ENCODE data around the gene NPIPB2. TPM values are rescaled to one million over a fixed set of nuclear protein-coding genes. Genes with fewer than 3 reads are reported as not detected.
A peak's percentile ranks its signal among the peaks of the same experiment; 100 is the strongest.

NPIPB2 gene
- polyA plus RNA-seq, 3 donors: 0.81 to 14.4 TPM; not detected in 1

GRCh38 chr16:11896486-11897176, 45.2 kb downstream of the NPIPB2 start:
- Mint-ChIP-seq H3K27ac (peak overlapping the region in 5 of 7 donors; percentile 6 to 74 (median 37)), H3K4me1 (peaks cover 6% of the 10 kb centered on the region), H3K27me3 (ENCODE audit: low read depth in 3 of 3) (no peaks in the 10 kb centered on the region), H3K36me3 (peaks cover 28 to 46% of the 10 kb centered on the region in 2 donors), H3K4me3 (no peak overlapping the region), H3K9me3 (no peaks in the 10 kb centered on the region)
- no peak overlapping the region for H3K9ac ChIP-seq (ENCODE audit: insufficient read depth, low read length, poor library complexity, severe bottlenecking)
- no peak overlapping the region for H3K4me3 ChIP-seq (replicated peaks in 1 of 3; ENCODE audit: low read depth in 2 of 3, low read length in 3 of 3)
- TF ChIP-seq CTCF (IDR thresholded peaks at IDR 0.05): no peak
- peaks cover 66% of the 10 kb centered on the region for H4K20me1 ChIP-seq (ENCODE audit: insufficient read depth, low read length)
- peaks cover 59% of the 10 kb centered on the region for H3K79me2 ChIP-seq (ENCODE audit: insufficient read depth, low read length)
- no peaks in the 10 kb centered on the region for H3K9me3 ChIP-seq (replicated peaks in 1 of 2; ENCODE audit: control insufficient read depth in 1 of 2, insufficient read depth in 1 of 2, low read length in 2 of 2)
- H2AFZ ChIP-seq (ENCODE audit: insufficient read depth, low read depth, low read length, poor library complexity, severe bottlenecking): no peak overlapping the region
- peaks cover 4 to 7% of the 10 kb centered on the region in 2 donors for H3K4me1 ChIP-seq (ENCODE audit: control insufficient read depth in 1 of 2, insufficient read depth in 2 of 2, low read length in 2 of 2)
- peak overlapping the region in 1 of 2 donors; percentile 49 for H3K27ac ChIP-seq (ENCODE audit: low read depth in 1 of 2, low read length in 2 of 2)
- H3K4me2 ChIP-seq (replicated peaks; ENCODE audit: extremely low read depth, low read length, poor library complexity, severe bottlenecking): no peak overlapping the region
- WGBS (ENCODE audit: insufficient coverage): 81% methylated on average over 3 of the region's 5 CpGs
- intact Hi-C loops (cut with micrococcal nuclease): no loop called here
- H3K36me3 ChIP-seq (replicated peaks in 1 of 2; ENCODE audit: control insufficient read depth in 1 of 2, insufficient read depth in 2 of 2, low read length in 2 of 2): peaks cover 29 to 63% of the 10 kb centered on the region in 2 donors
- H3K27me3 ChIP-seq (ENCODE audit: control insufficient read depth in 2 of 2, insufficient read depth in 2 of 2, low read length in 2 of 2): no peaks in the 10 kb centered on the region
- peak in 1 of 3 donors; percentile 38 for DNase-seq

- Histone ChIP-seq H3K27me3 (ENCODE audit: control insufficient read depth in 2 of 2, insufficient read depth in 2 of 2, low read length in 2 of 2) (no peaks in the 10 kb centered on the region), H4K20me1 (ENCODE audit: insufficient read depth, low read length) (peaks cover 36% of the 10 kb centered on the region), H3K27ac (ENCODE audit: low read depth in 1 of 2, low read length in 2 of 2) (peak overlapping the region in 1 of 2 donors; percentile 30), H3K9ac (ENCODE audit: insufficient read depth, low read length, poor library complexity, severe bottlenecking) (no peak overlapping the region), H3K4me1 (ENCODE audit: control insufficient read depth in 1 of 2, insufficient read depth in 2 of 2, low read length in 2 of 2) (peaks cover 4 to 7% of the 10 kb centered on the region in 2 donors), H3K4me3 (replicated peaks in 1 of 3; ENCODE audit: low read depth in 2 of 3, low read length in 3 of 3) (no peak overlapping the region), H3K4me2 (replicated peaks; ENCODE audit: extremely low read depth, low read length, poor library complexity, severe bottlenecking) (no peak overlapping the region), H3K9me3 (replicated peaks in 1 of 2; ENCODE audit: control insufficient read depth in 1 of 2, insufficient read depth in 1 of 2, low read length in 2 of 2) (no peaks in the 10 kb centered on the region), H2AFZ (ENCODE audit: insufficient read depth, low read depth, low read length, poor library complexity, severe bottlenecking) (no peak overlapping the region), H3K36me3 (replicated peaks in 1 of 2; ENCODE audit: control insufficient read depth in 1 of 2, insufficient read depth in 2 of 2, low read length in 2 of 2) (peaks cover 41 to 82% of the 10 kb centered on the region in 2 donors), H3K79me2 (ENCODE audit: insufficient read depth, low read length) (peaks cover 28% of the 10 kb centered on the region)
- H3K9me3 Mint-ChIP-seq: no peaks in the 10 kb centered on the region
- H3K4me3 Mint-ChIP-seq: no peak overlapping the region
- no peaks in the 10 kb centered on the region for H3K27me3 Mint-ChIP-seq (ENCODE audit: low read depth in 3 of 3)
- TF ChIP-seq CTCF (IDR thresholded peaks at IDR 0.05): no peak
- peaks cover 6% of the 10 kb centered on the region for H3K4me1 Mint-ChIP-seq
- DNase-seq: peak in 1 of 3 donors; percentile 4
- WGBS (ENCODE audit: insufficient coverage): 86% methylated on average over 1 of the region's 2 CpGs
- intact Hi-C loops (cut with micrococcal nuclease): no loop called here
- H3K36me3 Mint-ChIP-seq: peaks cover 38 to 65% of the 10 kb centered on the region in 2 donors
- H3K27ac Mint-ChIP-seq: peak overlapping the region in 6 of 7 donors; percentile 12 to 85 (median 65)
These were observed 48.3 kb downstream of the NPIPB2 start for GRCh38 chr16:11893571-11893970.

Data from CD14-positive monocyte (primary cell).